K562 (cell line): Measurements from ENCODE around the gene TRANK1. TPM values are rescaled to one million over a fixed set of nuclear protein-coding genes. Genes with fewer than 3 reads are reported as not detected.

Experiments
- MYNN ChIP-seq, 2 experiments: sonication (generic); formaldehyde crosslinking in 1 of 2; IDR thresholded peaks; 2 replicates each; pipeline versions ENCODE4 v1.5.0 to v1.6.1; 2016 to 2020; ENCODE audit warnings: antibody characterized with exemption in 1 of 2, missing genetic modification reagents in 1 of 2
- NONO ChIP-seq, 2 experiments: fragments of 200-400 bp in 1 of 2; fragments of 450-650 bp in 1 of 2; formaldehyde crosslinking in 1 of 2; IDR thresholded peaks; 2 replicates each; pipeline ENCODE4 v1.6.1; 2017; ENCODE audit warnings: low read depth in 2 of 2, mild to moderate bottlenecking in 2 of 2, moderate library complexity in 2 of 2, low read length in 1 of 2
- RBM15 ChIP-seq: fragments of 200-400 bp; formaldehyde crosslinking; IDR thresholded peaks from 2 replicates; pipeline ENCODE4 v1.6.1; 2018; ENCODE audit warnings: mild to moderate bottlenecking, low read length, moderate library complexity; ENCODE audit not compliant: insufficient read depth
- polyA plus RNA-seq, 8 experiments: library from polyadenylated mRNA; depleted of rRNA in 4 of 8; stranded (reverse) in 5 of 8; unstranded in 3 of 8; fragments of >200 nt; fragmentation: Nextera tagmentation in 2 of 8; fragmentation: Illumina TruSeq in 1 of 8; extraction: Ambion mirVana in 2 of 8; extraction: Trizol in 1 of 8; gene quantifications; 2 replicates each; pipeline versions ENCODE4 v1.2.1 to v1.2.3, GENCODE V29; 2011 to 2014; ENCODE audit warnings: inconsistent platforms in 1 of 8, missing spikeins in 1 of 8
- total RNA-seq, 7 experiments: library from RNA; depleted of rRNA in 6 of 7; stranded (reverse); fragments of >200 nt in 6 of 7; fragmentation: Illumina TruSeq in 2 of 7; extraction: Trizol in 2 of 7; gene quantifications; 2 replicates each; pipeline versions ENCODE4 v1.2.1 to v1.2.3, GENCODE V29; 2011 to 2021; ENCODE audit warnings: low replicate concordance in 1 of 7
- TF ChIP-seq, protein P1 (sequence below): sonication (generic); formaldehyde crosslinking; IDR thresholded peaks from 2 replicates; pipeline ENCODE4 v1.8.1; 2023; ENCODE audit warnings: mild to moderate bottlenecking, missing genetic modification reagents
- TF ChIP-seq, protein P2 (sequence below): sonication (generic); formaldehyde crosslinking; IDR thresholded peaks from 2 replicates; pipeline ENCODE4 v1.8.0; 2022; ENCODE audit warnings: mild to moderate bottlenecking, missing genetic modification reagents

TRANK1 gene
- total and polyA plus RNA-seq, 9 of the 15 experiments (the other 6 are each of a cell fraction or from before 2014, with no cell fraction given) = 0.41 to 5.3 (median 2.1) TPM

DNA sequence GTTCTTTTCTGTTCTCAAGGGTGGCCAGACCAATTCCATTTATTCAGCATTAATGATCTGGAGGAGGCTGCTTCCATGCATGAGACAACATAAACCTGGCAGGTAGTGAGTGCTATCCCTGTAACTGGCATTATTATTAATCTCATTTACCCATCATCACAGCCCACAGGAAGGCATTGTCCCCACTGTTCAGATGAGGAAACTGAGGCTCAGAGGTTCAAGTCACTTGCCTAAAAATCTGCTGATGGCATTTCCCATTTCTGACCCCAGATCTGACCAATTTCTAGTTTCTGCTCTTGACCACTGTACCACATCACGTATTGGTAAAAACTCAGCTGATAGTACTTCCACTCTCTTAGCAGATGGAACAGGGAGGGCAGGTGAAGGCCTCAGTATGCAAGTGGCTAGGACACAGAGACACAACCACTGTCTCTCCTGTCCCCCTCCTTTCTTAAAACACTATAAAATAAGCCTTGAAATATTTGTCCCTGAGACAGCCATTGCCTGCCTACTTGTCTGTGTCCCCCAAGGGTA, 36.1 kb downstream of the TRANK1 start (continued):
- TF ChIP-seq MYNN (IDR thresholded peaks at IDR 0.05) = no peak
- no peak for TF ChIP-seq MYNN (CRISPR knock-in tag; IDR thresholded peaks at IDR 0.05)
- TF ChIP-seq NONO (IDR thresholded peaks at IDR 0.05; ENCODE audit: low read depth in 2 of 2, low read length in 1 of 2) = no peak
- TF ChIP-seq, protein P1, sequence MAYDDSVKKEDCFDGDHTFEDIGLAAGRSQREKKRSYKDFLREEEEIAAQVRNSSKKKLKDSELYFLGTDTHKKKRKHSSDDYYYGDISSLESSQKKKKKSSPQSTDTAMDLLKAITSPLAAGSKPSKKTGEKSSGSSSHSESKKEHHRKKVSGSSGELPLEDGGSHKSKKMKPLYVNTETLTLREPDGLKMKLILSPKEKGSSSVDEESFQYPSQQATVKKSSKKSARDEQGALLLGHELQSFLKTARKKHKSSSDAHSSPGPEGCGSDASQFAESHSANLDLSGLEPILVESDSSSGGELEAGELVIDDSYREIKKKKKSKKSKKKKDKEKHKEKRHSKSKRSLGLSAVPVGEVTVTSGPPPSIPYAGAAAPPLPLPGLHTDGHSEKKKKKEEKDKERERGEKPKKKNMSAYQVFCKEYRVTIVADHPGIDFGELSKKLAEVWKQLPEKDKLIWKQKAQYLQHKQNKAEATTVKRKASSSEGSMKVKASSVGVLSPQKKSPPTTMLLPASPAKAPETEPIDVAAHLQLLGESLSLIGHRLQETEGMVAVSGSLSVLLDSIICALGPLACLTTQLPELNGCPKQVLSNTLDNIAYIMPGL (CRISPR knock-in tag) = no peak
- TF ChIP-seq, protein P2, sequence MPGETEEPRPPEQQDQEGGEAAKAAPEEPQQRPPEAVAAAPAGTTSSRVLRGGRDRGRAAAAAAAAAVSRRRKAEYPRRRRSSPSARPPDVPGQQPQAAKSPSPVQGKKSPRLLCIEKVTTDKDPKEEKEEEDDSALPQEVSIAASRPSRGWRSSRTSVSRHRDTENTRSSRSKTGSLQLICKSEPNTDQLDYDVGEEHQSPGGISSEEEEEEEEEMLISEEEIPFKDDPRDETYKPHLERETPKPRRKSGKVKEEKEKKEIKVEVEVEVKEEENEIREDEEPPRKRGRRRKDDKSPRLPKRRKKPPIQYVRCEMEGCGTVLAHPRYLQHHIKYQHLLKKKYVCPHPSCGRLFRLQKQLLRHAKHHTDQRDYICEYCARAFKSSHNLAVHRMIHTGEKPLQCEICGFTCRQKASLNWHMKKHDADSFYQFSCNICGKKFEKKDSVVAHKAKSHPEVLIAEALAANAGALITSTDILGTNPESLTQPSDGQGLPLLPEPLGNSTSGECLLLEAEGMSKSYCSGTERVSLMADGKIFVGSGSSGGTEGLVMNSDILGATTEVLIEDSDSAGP (CRISPR knock-in tag) = no peak
- no peak for TF ChIP-seq RBM15
- TF ChIP-seq, all 486 proteins: peak for 15
